Activated T-cell treated with anti-CD3 and anti-CD28 coated beads, Interleukin-2, amount 50 U/mL, for 1 hour (primary cell): ENCODE data around the gene SAA4.
"Not testable (repeated sequence)": the region's sequence is repeated elsewhere in the genome, so short reads cannot be mapped to it uniquely, and the experiment has no call there.

Experiments
- DNase-seq: peaks from one replicate; pipeline ENCODE4 v3.0.0-alpha.2; 2020

Gene SAA4

DNA sequence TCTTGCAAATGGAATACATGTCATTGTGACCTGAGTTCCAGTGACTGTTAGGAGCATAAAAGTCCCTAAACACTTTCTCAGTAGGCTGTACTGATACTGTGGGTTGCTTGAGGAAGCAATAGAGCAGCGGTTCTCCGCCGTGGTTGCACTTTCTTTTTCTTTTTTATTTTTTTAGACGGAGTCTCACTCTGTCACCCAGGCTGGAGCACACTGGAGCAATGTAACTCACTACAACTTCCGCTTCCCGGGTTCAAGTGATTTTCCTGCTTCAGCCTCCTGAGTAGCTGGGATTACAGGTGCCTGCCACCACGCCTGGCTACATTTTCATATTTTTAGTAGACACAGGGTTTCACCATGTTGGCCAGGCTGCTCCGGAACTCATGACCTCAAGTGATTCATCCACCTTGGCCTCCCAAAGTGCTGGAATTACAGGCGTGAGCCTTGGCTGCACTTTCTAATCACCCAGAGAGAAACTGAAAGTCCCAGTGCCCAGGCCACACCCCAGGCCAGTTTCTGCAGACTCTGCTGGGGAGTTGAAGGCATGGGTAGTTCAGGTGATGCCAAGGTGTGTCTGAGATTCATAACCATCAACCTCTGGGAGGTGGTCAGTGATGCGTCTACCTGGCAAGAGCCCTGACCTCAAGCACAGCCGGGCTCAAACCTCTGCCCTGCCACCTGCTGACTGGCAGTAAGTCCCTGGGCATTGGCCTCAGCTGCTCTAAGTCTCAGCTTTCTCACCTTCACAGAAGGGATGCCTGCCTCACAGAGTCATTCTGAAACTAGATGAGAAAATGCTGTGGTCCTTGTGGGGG lies 10.0 kb upstream of the SAA4 start:
- not testable (repeated sequence) for DNase-seq

DNA sequence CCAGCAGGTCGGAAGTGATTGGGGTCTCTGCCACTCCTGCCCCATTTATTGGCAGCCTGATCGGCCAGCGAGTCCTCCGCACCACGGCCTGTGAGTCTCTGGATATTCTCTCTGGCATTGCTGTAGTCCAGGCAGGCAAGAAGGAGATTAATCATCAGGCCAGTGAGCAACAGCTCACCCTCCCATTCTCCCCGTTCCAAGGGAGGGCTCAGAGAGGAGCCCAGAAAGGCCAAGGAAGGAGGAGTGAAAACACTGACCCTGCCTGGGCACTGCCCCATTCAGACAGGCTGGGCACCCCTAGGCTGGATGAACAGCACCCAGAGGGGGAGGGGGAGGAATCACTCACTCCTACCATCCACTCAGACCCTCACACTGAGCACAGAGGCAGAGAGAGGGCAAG lies 8.8 kb upstream of the SAA4 start:
- no peak for DNase-seq

DNA sequence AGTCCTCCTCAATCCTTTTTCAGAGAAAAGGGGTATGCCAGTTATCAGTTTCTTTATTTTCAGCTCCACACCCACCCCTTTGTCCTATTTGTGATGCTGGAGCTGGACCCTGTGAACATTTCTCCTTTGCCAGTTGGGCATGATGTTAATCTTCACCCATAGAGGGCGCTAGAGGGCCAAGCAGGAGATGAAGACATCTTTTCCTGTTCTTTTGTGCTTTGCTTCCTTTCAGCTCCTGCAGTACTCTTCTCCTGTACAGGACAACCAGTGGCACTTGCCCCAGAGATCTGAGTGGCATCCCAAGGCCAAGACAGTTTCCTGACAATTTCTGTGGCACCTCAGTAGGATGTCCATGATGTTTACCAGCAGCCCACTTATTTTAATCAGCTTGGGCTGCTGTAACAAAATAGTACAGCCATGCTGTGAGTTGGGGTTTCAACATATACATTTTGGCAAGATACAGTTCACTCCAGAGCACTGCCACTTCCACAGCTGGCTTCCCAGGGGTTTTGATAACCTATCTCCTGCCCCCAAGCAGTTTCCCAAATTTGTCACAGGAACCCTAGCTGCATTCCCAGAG lies 7.3 kb upstream of the SAA4 start:
- DNase-seq = peak; percentile 46

DNA sequence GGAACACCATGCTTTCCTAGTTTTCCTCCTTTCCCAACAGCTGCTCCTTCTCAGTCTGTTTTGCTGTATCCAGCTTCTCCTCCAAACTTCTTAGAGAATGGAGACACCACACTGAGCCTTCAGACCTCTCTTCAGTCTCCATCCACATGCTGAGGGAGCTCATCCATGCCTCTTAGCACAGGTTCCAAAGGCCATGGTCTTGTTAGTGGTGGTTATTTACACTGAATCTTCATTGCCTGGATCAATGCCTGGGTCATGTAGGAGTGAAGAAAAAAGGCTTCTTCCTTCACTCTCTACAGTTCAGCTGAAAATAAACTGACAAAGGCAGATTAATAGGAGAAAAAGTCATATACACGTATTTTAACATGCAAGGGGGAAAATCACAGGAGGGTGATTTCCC lies 3.1 kb upstream of the SAA4 start:
- no peak for DNase-seq

DNA sequence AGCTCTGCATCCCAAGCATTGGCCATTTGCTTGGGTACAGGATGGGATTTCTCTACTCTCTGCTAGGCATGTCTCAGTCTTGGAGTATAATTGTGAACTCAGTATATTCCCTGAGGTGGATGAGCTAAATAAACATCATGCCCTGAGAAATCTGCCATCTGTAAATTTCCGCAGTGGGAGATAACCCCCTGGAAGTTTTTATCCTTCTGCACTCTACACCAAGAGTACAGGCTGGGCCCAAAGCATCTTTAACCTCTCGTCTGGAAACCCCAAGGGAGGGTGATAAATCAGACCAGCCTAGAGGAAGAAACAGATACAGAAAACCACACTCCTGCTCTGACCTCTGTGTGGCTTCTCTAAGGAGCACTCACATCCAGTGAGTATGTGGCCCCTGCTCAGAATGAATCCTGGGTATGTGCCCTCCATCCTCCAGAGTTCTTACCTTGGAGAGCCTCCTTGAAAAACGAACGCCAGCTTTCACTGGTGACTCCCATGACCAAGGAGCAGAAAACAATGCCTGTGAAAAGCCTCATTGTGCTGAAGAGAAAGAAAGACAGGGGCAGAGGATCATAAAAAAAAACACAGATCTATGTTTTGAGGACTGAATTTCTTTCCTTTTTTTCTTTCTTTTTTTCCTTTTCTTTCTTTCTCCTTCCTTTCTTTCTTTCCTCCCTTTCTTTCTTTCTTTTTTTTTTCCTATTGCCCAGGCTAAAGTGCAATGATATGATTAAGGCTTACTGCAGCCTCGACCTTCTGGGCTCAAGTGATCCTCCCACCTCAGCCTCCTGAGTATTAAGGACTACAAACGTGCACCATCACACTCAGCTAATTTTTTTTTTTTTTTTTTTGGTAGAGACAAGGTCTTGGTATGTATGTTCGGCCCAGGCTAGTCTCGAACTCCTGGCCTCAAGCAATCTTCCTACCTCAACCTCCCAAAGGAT lies 938 bp downstream of the SAA4 start:
- no peak for DNase-seq

DNA sequence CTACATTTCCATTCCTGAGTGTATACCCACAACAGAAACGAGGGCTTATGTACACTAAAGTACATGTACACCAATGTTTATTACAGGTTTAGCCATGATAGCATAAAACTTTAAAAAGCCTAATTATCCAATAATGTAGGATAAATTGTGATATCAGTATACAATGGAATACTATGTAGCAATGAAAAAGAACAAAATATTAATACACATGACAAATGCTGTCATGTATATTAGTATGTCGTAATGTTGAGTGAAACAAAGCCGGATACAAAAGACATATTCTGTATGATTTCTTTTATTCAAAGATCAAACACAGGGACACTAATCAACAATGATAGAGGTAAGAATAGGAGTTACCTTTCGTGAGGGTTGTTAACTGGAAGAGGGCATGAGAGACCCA lies 2.7 kb downstream of the SAA4 start:
- DNase-seq = no peak

DNA sequence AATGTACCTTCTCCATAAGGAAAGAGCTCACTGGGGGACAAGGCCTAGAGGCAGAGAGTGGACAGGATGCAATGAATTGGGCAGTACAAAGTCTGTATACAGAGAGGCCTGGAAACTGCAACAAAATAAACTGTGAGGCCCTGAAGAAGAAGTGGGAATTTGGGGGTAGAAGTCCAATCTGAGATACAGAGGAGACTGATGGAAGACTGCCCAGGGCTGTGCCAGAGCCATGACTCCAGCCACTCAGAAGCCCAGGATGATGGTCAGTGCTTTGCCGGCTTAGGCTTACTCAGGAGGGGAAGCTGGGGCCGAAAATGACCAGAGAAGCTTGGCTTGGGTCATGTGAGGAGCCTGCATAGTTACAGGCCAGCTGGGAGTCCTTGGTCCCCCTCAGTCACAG lies 5.7 kb downstream of the SAA4 start:
- no peak for DNase-seq

DNA sequence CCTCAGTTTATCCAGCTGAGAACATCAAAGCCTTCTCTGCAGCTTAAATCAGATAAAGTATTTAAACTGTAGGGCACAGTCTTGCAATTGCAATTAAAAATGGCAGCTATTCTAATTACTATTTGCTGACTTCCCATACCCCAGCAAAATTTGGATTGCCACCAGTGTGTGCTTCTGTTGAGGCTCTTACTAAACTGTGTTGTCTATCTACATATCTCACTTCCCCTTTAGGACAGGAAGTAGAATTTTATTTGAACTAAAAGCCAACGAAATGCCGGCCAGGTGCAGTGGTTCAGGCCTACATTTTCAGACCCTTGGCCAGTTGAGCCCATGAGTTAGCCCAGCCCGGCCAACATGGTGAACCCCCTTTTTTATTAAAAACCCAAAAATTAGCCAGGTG lies 7.1 kb downstream of the SAA4 start:
- no peak for DNase-seq

DNA sequence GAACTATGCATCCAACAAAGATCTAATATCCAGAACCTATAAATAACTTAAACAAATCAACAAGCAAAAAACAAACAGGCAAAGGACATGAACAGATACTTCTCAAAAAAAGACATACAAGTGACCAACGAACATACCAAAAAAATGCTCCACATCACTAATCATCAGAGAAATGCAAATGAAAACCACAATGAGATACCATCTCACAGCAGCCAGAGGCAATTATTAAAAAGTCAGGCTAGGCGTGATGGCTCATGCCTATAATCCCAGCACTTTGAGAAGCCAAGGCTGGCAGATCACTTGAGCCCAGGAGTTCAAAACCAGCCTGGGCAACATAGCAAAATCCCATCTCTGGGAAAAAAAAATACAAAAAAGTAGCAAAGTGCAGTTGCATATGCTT lies 10.7 kb downstream of the SAA4 start:
- DNase-seq = no peak

DNA sequence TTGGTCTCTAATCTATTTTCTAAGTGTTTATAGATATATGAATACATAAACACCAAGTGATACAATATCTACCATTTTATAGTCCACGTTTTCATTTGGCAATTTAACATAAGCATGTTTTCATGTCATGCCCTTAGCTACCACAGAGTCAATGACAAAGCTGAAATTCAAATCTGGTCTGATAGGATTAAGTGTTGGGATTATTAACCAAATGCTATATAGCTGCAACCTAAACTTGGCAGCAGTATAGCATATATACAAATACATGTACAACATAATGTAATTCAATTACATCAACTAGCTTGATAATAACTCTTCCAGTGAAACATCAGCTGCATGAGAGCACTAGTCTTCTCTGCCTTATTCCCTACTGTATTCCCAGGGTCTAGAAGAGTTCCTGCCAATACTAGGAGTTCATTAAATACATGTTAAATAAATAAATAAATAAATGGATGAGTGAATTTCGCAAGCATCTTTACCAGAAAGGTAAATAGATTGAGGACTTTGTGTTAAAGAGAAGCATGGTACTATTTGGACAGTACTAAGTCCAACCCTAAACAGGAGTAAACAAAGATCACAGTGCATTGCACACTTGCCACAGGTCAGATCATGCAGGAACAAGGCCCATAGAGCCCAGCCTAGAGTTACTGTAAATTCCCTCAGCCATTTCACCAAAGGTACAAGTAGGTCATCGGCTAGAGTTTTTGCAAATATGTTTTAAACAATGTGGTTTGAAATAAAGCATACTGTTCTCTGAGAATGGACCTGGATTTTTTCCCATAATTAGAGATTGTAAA lies 12.8 kb downstream of the SAA4 start:
- DNase-seq = no peak

DNA sequence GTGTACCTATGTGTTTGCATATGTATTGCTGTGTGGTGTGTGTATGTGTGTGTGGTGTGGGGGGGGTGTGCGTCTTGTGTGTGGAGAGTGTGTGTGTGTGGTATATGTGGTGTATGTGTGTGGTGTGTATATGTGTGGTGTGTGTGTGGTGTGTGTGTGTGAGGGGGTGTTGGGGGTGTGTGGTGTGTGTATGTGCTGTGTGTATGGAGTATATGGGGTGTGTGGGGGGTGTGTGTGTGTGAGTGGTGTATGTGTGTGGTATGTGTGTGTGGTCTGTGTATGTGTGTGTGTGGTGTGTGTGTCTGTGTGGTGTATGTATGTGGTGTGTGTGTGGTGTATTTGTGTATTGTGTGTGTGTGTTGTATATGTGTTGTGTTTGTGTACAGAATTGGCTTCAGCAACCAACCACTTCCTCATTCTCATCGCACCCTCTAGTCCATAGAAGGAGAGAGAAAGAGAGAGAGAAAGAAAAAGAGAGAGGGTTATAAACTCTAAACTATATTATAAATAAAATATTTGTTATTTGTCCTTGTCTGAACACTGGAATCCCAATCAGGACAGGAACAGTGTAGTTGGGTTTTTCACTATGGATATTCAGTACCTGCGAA lies 13.7 kb downstream of the SAA4 start:
- DNase-seq = no peak

DNA sequence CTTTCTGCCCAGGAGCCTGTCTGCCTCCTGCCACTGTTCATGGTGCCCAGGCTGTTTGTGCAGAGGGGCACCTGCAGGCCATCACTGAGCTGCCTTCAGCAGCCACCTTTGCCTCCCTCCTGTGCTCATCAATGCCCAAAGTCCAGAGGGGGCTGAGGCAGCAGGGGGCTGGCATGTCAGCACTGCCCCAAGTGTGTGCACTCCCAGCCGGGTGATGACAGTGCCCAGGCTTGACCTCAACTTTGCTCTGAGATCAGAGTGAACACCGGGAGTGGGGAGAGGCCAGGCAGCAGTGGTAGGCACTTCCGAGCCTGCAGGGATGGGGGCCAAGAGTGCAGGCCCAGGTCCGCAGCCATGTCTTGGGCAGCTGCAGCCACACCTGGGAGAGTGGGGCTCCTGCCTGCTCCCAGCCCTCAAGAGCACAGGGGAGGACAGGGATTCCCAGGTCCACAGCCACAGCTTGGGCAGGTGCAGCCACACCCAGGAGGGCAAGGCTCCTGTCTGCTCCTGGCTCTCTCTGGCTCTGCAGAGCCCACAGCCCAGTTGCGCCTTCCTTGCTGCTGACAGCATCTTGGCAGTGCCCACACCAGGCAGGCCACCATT lies 15.2 kb downstream of the SAA4 start:
- no peak for DNase-seq

DNA sequence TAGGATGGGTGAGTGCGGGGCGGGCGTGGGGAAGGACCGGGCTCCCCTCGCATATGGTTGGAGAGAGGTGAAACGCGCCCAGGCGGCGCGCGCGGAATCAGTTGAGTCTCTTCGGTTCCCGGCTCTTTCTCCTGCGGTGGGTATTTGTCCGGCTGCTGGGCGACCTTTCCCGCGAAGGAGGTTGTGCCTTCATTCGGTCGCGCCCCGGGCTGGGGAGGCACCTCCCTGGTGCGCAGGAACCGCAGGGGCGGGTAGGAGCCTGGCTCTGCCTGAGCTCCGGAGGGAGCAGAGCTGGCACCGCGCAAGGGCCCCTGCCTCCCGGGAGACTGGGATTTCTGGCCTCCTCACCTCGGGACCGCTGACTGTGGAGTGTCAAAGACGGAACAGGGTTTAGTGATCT lies 27.5 kb downstream of the SAA4 start:
- no peak for DNase-seq

DNA sequence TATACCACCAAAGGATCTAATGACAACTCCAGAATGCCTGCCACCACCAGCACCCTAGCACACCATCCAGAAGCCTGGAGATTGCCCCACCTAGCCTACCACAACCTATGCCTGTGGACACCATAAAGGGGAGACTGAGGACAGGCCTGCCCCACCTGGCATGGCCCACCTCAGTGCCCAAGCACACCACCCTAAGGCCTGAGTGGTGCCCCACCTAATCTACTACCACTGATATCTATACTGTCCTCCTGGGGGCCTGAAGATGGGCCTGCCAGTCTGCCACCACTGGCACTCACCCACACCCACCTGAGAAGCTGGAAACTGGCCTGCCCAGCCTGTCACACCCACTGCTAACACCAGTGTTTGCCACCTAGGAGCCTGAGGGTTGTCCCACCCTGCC lies 31.8 kb downstream of the SAA4 start:
- DNase-seq = no peak

DNA sequence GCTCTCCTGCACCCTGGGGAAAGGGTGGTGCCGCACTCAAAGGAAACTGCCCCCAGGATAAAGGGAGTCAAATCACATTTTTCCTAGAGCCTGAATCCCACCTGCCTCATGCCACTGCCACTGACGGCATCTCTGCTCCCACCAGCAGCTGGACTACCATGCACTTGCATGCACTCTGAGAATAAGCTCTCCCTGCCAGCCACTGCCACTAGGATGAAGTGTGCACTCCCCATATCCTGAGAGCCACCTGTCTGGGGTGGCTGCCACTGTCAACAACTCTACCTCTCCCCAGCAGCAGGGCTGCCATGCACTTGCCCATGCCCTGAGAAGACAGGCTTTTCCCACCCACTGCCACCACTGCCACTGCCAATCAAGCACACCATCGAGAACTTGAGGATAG lies 32.4 kb downstream of the SAA4 start:
- DNase-seq = no peak

DNA sequence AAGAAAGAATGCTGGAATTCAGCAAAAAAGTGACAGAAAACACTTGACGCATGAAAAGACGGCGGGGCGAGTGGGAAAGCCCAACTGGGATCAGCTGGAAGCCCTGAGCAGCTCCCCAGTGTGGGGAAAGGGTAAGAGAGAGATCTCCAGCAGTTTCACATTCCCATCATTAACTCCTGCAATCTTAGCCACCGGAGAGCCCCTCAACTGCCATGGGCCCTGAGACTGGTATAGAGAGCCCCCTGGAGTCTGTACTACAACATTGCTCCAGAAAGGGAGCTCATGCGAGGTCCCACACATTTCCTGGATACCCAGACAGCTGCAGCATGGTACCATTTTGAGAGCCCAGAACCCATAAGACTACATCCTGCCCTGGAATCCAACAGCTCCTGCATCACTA lies 32.9 kb downstream of the SAA4 start:
- DNase-seq = no peak

DNA sequence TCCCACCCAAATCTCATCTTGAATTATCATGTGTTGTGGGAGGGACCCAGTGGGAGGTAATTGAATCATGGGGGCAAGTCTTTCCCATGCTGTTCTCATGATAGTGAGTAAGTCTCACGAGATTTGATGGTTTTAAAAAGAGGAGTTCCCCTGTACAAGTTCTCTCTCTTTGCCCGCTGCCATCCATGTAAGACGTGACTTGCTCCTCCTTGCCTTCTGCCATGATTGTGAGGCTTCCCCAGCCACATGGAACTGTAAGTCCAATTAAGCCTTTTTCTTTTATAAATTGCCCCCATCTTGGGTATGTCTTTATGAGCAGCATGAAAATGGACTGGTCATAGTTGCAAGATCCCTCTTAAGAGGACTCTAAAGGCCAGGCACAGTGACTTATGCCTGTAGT lies 38.9 kb downstream of the SAA4 start:
- DNase-seq = not testable (repeated sequence)

DNA sequence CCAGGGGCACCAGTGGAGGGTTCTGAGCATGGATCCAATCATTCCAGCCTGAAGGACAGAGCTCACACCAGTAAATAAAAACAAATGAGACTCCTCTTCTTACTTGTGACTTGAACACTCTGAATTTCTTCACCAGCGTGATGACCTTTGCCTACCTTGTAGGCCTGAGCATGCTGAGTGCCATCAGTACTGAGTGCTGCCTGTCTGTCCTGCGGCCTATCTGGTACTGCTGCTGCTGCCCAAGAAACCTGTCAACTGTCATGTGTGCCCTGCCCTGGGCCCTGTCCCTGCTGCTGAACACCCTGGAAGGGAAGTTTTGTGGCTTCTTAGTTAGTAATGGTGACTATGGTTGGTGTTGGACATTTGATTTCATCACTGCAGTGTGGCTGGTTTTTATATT lies 40.1 kb downstream of the SAA4 start:
- DNase-seq = no peak

DNA sequence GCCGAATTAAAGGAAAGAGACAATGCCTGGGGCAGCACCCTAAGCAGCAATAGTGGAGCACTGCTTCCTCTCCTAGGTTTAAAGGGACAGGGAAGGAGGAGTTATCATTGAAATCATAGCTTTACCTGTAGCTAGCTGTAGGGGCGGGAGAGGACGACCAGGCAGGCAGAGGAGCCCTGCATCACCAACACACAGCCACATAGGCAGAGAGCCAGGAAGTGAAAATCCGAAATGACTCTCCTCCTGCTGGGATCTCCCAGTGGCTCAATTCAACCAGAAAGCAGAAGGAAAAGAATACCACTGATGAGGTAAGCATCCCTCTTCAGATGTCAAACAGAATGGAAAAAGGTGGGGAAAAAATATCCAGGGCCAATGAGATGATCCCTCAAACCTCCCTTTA lies 43.6 kb downstream of the SAA4 start:
- DNase-seq = no peak

DNA sequence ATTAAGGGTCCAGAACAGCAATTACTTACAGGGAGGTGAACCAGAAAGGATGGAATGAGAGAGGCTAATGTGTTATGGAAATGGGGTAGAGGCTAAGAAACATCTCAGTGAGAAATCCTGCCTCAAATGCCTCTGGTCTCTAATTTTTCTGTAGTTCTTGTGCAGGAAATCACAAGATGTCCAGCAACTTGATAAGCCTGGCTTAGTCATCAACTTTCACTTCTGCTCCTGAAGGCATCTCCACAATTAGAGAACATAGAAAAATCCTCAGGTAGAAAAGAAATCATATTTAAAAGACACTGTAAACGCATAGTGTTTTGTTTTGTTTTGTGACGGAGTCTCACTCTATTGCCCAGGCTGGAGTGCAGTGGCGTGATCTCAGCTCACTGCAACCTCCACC lies 45.2 kb downstream of the SAA4 start:
- DNase-seq = no peak

DNA sequence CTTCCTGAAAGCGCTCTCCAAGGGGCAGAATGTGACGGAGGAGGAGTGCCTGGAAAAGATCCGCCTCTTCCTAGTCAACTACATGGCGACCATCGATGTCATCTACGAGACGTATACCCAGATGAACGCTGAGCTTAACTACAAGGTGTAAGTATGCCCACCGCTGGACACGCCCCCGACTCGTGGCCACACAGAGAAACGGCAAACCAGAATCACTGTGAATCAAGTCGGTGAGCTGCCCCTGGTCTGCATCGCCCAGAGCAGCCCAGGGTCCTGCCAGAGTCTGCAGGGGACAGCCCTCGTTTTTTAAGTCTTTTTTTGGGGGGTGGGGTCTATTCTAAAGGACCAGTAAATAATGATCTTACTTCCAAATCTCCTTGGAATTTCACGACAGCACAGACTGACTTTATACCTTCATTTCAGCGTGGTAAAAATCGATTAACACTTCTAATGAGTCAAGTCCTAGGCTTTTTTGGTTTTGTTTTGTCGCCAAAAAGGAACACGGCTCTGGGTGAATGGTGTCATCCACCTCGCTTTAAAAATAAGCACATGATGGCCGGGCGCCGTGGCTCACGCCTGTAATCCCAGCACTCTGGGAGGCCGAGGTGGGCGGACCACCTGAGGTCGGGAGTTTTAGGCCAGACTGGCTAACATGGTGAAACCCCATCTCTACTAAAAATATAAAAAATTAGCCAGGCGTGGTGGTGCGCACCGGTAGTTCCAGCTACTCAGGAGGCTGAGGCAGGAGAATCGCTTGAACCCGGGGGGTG lies 46.9 kb downstream of the SAA4 start:
- not testable (repeated sequence) for DNase-seq
